ENCODE results near the gene CLTA. TPM values are rescaled to one million over a fixed set of nuclear protein-coding genes. Genes with fewer than 3 reads are reported as not detected.

Gene CLTA
- total RNA-seq, 4 donors from 2014 or later: 128 to 148 (median 130) TPM

DNA sequence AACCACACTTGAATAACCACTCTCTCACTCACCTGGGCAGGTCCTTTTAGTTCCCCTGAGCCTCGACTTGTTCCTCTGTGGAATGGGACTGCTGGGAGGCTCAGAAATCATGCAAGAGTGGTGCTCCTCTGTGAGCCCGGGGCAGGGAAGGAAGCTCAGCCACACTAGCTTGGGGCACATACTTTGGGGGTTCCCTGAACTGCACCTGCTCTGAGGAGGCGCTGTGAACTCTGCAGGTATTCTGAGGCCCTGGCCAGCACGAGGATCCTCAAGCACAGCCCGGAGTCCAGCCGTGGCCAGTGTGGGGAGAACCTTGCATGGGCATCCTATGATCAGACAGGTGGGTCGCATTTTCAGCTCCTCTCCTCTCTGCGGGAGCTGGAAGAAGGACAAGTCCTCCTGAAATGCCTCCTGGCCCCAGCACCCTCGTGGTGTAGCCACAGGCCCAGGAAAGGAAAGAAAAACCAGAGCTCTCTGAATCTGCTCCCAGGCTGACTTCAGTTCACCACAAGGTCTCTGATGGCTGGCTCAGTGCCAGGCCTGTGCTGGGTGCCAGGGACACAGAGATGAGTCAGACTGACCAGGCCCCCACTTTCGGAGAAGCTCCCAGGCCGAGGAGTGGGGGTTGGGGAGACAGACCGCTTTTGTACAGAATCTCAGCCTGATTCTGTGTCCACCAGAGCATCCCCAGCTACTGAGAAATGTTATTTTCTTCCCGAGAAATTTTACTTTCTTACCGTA lies 42.2 kb upstream of the CLTA start:
- H3K4me1 ChIP-seq: peaks cover 40% of the 10 kb centered on the region

GRCh38 chr9:36149197-36149596 lies 41.5 kb upstream of the CLTA start:
- TF ChIP-seq, protein P1, sequence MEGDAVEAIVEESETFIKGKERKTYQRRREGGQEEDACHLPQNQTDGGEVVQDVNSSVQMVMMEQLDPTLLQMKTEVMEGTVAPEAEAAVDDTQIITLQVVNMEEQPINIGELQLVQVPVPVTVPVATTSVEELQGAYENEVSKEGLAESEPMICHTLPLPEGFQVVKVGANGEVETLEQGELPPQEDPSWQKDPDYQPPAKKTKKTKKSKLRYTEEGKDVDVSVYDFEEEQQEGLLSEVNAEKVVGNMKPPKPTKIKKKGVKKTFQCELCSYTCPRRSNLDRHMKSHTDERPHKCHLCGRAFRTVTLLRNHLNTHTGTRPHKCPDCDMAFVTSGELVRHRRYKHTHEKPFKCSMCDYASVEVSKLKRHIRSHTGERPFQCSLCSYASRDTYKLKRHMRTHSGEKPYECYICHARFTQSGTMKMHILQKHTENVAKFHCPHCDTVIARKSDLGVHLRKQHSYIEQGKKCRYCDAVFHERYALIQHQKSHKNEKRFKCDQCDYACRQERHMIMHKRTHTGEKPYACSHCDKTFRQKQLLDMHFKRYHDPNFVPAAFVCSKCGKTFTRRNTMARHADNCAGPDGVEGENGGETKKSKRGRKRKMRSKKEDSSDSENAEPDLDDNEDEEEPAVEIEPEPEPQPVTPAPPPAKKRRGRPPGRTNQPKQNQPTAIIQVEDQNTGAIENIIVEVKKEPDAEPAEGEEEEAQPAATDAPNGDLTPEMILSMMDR (IDR thresholded peaks at IDR 0.05): no peak
- TF ChIP-seq POLR2A (IDR thresholded peaks at IDR 0.05): no peak
- TF ChIP-seq POLR2AphosphoS5 (IDR thresholded peaks at IDR 0.05): no peak
- TF ChIP-seq EP300 (IDR thresholded peaks at IDR 0.05): no peak
- Histone ChIP-seq H3K27ac (peak overlapping the region; percentile 57), H3K4me3 (no peak overlapping the region), H3K36me3 (no peaks in the 10 kb centered on the region), H3K4me1 (peaks cover 41% of the 10 kb centered on the region), H3K27me3 (no peaks in the 10 kb centered on the region), H3K9me3 (no peaks in the 10 kb centered on the region)
- 53% methylated on average over 2 of the region's 4 CpGs for WGBS
- DNase-seq (ENCODE audit: low spot score in 2 of 2): no peak

More for the DNA sequence above, 42.2 kb upstream of the CLTA start:
- DNase-seq (ENCODE audit: low spot score in 2 of 2): peak; percentile 95 to 97
- TF ChIP-seq POLR2AphosphoS5 (IDR thresholded peaks at IDR 0.05): peak in 1 of 3 donors; percentile 19
- TF ChIP-seq EP300 (IDR thresholded peaks at IDR 0.05): no peak
- Histone ChIP-seq H3K27me3 (no peaks in the 10 kb centered on the region), H3K36me3 (no peaks in the 10 kb centered on the region), H3K27ac (peak overlapping the region; percentile 57), H3K9me3 (no peaks in the 10 kb centered on the region), H3K4me3 (no peak overlapping the region)
- 60% methylated on average over 14 of the region's 14 CpGs for WGBS

- H3K4me1 ChIP-seq: peaks cover 45% of the 10 kb centered on the region
- H3K27me3 ChIP-seq: no peaks in the 10 kb centered on the region
- 66% methylated on average over 4 of the region's 4 CpGs for WGBS
- no peaks in the 10 kb centered on the region for H3K9me3 ChIP-seq
- TF ChIP-seq EP300 (IDR thresholded peaks at IDR 0.05): no peak
- no peak for DNase-seq (ENCODE audit: low spot score in 2 of 2)
- H3K27ac ChIP-seq: peak overlapping the region; percentile 66
- H3K36me3 ChIP-seq: no peaks in the 10 kb centered on the region
- no peak overlapping the region for H3K4me3 ChIP-seq
These were observed 40.0 kb upstream of the CLTA start for GRCh38 chr9:36150574-36151315.

- no peak overlapping the region for H3K4me3 ChIP-seq
- H3K9me3 ChIP-seq: no peaks in the 10 kb centered on the region
- TF ChIP-seq, protein P1 (IDR thresholded peaks at IDR 0.05): no peak
- TF ChIP-seq POLR2AphosphoS5 (IDR thresholded peaks at IDR 0.05) (no peak), POLR2A (IDR thresholded peaks at IDR 0.05) (no peak), EP300 (IDR thresholded peaks at IDR 0.05) (no peak)
- DNase-seq (ENCODE audit: low spot score in 2 of 2): peak in 1 of 2 donors; percentile 77
- H3K36me3 ChIP-seq: no peaks in the 10 kb centered on the region
- 63% methylated on average over 13 of the region's 14 CpGs for WGBS
- H3K27ac ChIP-seq: peak overlapping the region; percentile 66
- H3K27me3 ChIP-seq: no peaks in the 10 kb centered on the region
- H3K4me1 ChIP-seq: peaks cover 45% of the 10 kb centered on the region
These were observed 39.2 kb upstream of the CLTA start for GRCh38 chr9:36151316-36152210.

DNA sequence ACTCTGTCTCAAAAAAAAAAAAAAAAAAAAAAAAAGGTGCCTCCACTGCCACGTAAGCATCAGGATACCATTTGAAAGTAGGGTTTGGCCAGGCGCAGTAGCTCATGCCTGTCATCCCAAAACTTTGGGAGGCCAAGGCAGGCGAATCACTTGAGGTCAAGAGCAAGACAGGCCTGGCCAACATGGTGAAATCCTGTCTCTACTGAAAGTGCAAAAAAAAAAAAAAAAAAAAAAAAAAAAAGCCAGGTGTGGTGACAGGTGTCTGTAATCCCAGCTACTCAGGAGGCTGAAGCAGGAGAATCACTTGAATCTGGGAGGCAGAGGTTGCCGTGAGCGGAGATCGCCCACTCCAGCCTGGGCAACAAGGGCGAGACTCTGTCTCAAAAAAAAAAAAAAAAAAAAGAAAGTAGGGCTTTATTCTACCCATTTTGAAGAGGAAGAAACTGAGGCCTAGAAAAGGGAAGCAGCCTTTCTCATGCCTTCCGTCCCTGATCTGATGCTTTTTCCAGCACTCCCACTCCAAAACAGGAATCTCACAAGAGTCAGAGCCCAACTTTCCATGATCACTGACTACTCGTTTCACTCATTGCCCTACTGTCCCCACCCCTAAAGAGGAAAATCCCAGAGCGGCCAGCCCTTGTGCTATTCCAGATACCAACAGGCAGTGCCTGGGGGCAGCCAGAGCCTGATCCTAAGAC lies 37.8 kb upstream of the CLTA start:
- Histone ChIP-seq H3K4me1 (peaks cover 42% of the 10 kb centered on the region), H3K36me3 (no peaks in the 10 kb centered on the region), H3K27me3 (no peaks in the 10 kb centered on the region), H3K4me3 (no peak overlapping the region), H3K27ac (no peak overlapping the region), H3K9me3 (no peaks in the 10 kb centered on the region)
- TF ChIP-seq POLR2A (IDR thresholded peaks at IDR 0.05) (no peak), POLR2AphosphoS5 (IDR thresholded peaks at IDR 0.05) (no peak), EP300 (IDR thresholded peaks at IDR 0.05) (no peak)
- TF ChIP-seq, protein P1 (IDR thresholded peaks at IDR 0.05): no peak
- no peak for DNase-seq (ENCODE audit: low spot score in 2 of 2)
- WGBS: 90% methylated on average over 10 of the region's 10 CpGs
